Measurements from ENCODE around the gene OPRL1.

OPRL1 gene

GRCh38 chr20:64111841-64112641, 32.2 kb downstream of the OPRL1 start:
- no peak overlapping the region for H3K4me3 ChIP-seq (ENCODE audit: low read depth in 1 of 2, low read length in 1 of 2)
- peaks cover 3 to 5% of the 10 kb centered on the region in 2 experiments for H3K4me1 ChIP-seq (ENCODE audit: control insufficient read depth in 1 of 2, insufficient read depth in 1 of 2, low read depth in 1 of 2, low read length in 1 of 2)
- no peak overlapping the region for H3K27ac ChIP-seq
- H3K36me3 ChIP-seq: no peaks in the 10 kb centered on the region
- TF ChIP-seq, protein P1, sequence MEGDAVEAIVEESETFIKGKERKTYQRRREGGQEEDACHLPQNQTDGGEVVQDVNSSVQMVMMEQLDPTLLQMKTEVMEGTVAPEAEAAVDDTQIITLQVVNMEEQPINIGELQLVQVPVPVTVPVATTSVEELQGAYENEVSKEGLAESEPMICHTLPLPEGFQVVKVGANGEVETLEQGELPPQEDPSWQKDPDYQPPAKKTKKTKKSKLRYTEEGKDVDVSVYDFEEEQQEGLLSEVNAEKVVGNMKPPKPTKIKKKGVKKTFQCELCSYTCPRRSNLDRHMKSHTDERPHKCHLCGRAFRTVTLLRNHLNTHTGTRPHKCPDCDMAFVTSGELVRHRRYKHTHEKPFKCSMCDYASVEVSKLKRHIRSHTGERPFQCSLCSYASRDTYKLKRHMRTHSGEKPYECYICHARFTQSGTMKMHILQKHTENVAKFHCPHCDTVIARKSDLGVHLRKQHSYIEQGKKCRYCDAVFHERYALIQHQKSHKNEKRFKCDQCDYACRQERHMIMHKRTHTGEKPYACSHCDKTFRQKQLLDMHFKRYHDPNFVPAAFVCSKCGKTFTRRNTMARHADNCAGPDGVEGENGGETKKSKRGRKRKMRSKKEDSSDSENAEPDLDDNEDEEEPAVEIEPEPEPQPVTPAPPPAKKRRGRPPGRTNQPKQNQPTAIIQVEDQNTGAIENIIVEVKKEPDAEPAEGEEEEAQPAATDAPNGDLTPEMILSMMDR (IDR thresholded peaks at IDR 0.05): no peak
- H3K27me3 ChIP-seq: peaks cover 20% of the 10 kb centered on the region
- H3K9me3 ChIP-seq: no peaks in the 10 kb centered on the region

- peaks cover 12% of the 10 kb centered on the region for H3K27me3 ChIP-seq
These were observed 33.0 kb downstream of the OPRL1 start for GRCh38 chr20:64112691-64113443.

GRCh38 chr20:64113444-64113775, 33.5 kb downstream of the OPRL1 start:
- H3K4me3 ChIP-seq (ENCODE audit: low read depth in 1 of 2, low read length in 1 of 2): no peak overlapping the region
- no peaks in the 10 kb centered on the region for H3K4me1 ChIP-seq (ENCODE audit: control insufficient read depth in 1 of 2, insufficient read depth in 1 of 2, low read depth in 1 of 2, low read length in 1 of 2)
- H3K27me3 ChIP-seq: peaks cover 7% of the 10 kb centered on the region
- no peaks in the 10 kb centered on the region for H3K36me3 ChIP-seq
- H3K9me3 ChIP-seq: no peaks in the 10 kb centered on the region
- TF ChIP-seq, protein P1 (IDR thresholded peaks at IDR 0.05): no peak
- no peak overlapping the region for H3K27ac ChIP-seq

More at GRCh38 chr20:64112691-64113443, 33.0 kb downstream of the OPRL1 start:
- Histone ChIP-seq H3K4me3 (ENCODE audit: low read depth in 1 of 2, low read length in 1 of 2) (no peak overlapping the region), H3K36me3 (no peaks in the 10 kb centered on the region), H3K9me3 (no peaks in the 10 kb centered on the region), H3K27ac (no peak overlapping the region), H3K4me1 (ENCODE audit: control insufficient read depth in 1 of 2, insufficient read depth in 1 of 2, low read depth in 1 of 2, low read length in 1 of 2) (peaks cover 0 to 3% of the 10 kb centered on the region in 2 experiments)
- TF ChIP-seq, protein P1 (IDR thresholded peaks at IDR 0.05): no peak

- TF ChIP-seq, protein P1 (IDR thresholded peaks at IDR 0.05): no peak
- Histone ChIP-seq H3K4me3 (ENCODE audit: low read depth in 1 of 2, low read length in 1 of 2) (no peak overlapping the region), H3K27me3 (peaks cover 4% of the 10 kb centered on the region), H3K36me3 (no peaks in the 10 kb centered on the region), H3K9me3 (no peaks in the 10 kb centered on the region), H3K27ac (no peak overlapping the region), H3K4me1 (ENCODE audit: control insufficient read depth in 1 of 2, insufficient read depth in 1 of 2, low read depth in 1 of 2, low read length in 1 of 2) (no peaks in the 10 kb centered on the region)
These were observed 34.0 kb downstream of the OPRL1 start for GRCh38 chr20:64113796-64114355.

DNA sequence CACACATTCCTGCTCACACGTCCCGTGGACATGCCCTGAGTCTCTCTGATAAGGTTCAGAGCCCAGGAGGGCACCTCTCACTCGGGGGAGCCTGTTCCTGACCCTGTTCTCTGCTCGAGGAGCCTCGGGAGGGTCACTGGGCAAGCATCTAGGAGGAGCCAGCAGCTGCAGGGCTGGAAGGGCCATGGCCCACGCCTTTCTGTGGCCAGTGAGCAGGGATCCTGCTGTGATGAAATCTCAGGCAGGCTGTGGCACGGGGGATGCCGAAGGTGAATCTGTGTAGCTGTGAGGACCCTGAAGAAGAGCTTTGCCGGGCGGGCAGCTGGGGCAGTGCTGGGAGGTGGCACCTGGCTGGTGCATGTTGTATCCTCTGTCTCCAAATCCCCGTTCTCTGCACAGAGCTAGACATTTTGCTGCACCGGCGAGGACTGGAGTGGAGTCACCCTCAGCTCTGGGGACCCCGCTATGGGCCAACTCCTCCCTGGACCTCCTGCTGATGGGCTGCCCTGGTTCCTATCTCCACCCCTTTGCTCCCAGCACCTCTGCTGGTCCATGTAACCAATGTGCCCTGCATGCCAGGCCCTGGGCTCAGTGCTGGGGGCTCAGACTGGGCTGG, 34.6 kb downstream of the OPRL1 start:
- Histone ChIP-seq H3K4me1 (ENCODE audit: control insufficient read depth in 1 of 2, insufficient read depth in 1 of 2, low read depth in 1 of 2, low read length in 1 of 2) (no peaks in the 10 kb centered on the region), H3K27me3 (peaks cover 4% of the 10 kb centered on the region), H3K9me3 (no peaks in the 10 kb centered on the region), H3K27ac (no peak overlapping the region), H3K4me3 (ENCODE audit: low read depth in 1 of 2, low read length in 1 of 2) (no peak overlapping the region), H3K36me3 (no peaks in the 10 kb centered on the region)
- TF ChIP-seq, protein P1 (IDR thresholded peaks at IDR 0.05): no peak

Measured in neutrophil (primary cell).